ENCODE measurements around the gene ZNF436. TPM values are rescaled to one million over a fixed set of nuclear protein-coding genes. Genes with fewer than 3 reads are reported as not detected.
"Not testable (repeated sequence)": the region's sequence is repeated elsewhere in the genome, so short reads cannot be mapped to it uniquely, and the experiment has no call there.

ZNF436 gene
- polyA plus RNA-seq, 1 of the 3 experiments (the other 2 are of a cell fraction): 5.0 TPM

- WGBS (ENCODE audit: low lambda C conversion rate): 77% methylated on average over 2 of the region's 2 CpGs
- Histone ChIP-seq H4K20me1 (ENCODE audit: insufficient read depth) (peaks cover 54% of the 10 kb centered on the region), H2AFZ (ENCODE audit: low read depth) (no peak overlapping the region), H3K36me3 (replicated peaks in 1 of 2; ENCODE audit: control insufficient read depth in 1 of 2, insufficient read depth in 2 of 2, low read length in 1 of 2) (peaks cover 49 to 86% of the 10 kb centered on the region in 2 experiments), H3K9ac (no peak overlapping the region), H3K79me2 (ENCODE audit: insufficient read depth) (peaks cover 99% of the 10 kb centered on the region), H3K9me2 (no peaks in the 10 kb centered on the region), H3K4me2 (no peak overlapping the region), H3K9me3 (no peaks in the 10 kb centered on the region), H3K4me1 (ENCODE audit: control insufficient read depth in 1 of 2, insufficient read depth in 2 of 2, low read depth in 1 of 2, low read length in 1 of 2) (no peaks in the 10 kb centered on the region), H3K27ac (ENCODE audit: low read depth in 2 of 2, low read length in 1 of 2) (no peak overlapping the region), H3K27me3 (ENCODE audit: insufficient read depth) (no peaks in the 10 kb centered on the region), H3F3A (replicated peaks; ENCODE audit: insufficient read depth) (peaks cover 34% of the 10 kb centered on the region), H3K4me3 (ENCODE audit: low read depth in 2 of 2, low read length in 1 of 2) (no peak overlapping the region)
- ChIA-PET CTCF (no interaction called here), POLR2A (interaction anchor here (0.5 to 0.6 kb wide), 2 partner anchors 115 to 176 kb away, joined by 3 to 4 read pairs; no protein-coding TSS in a partner anchor)
- no peak for DNase-seq
- no peak for TF ChIP-seq ZBTB33 (IDR thresholded peaks at IDR 0.05; ENCODE audit: borderline replicate concordance, low read depth)
- TF ChIP-seq TCF12 (IDR thresholded peaks at IDR 0.05): no peak
- no peak for TF ChIP-seq MEF2A (IDR thresholded peaks at IDR 0.05; ENCODE audit: borderline replicate concordance, low read depth)
- no peak for TF ChIP-seq MAX (IDR thresholded peaks at IDR 0.05; ENCODE audit: low read depth)
- TF ChIP-seq RCOR1 (IDR thresholded peaks at IDR 0.05; ENCODE audit: low read length): no peak
- no peak for TF ChIP-seq USF1 (IDR thresholded peaks at IDR 0.05; ENCODE audit: borderline replicate concordance, low read depth)
- TF ChIP-seq USF2 (IDR thresholded peaks at IDR 0.05; ENCODE audit: borderline replicate concordance, low read depth, low read length): no peak
- TF ChIP-seq CTCF (IDR thresholded peaks at IDR 0.05): no peak
- TF ChIP-seq TEAD4 (IDR thresholded peaks at IDR 0.05; ENCODE audit: borderline replicate concordance, insufficient read depth): no peak
- no peak for TF ChIP-seq TAF1 (IDR thresholded peaks at IDR 0.05; ENCODE audit: borderline replicate concordance, low read depth, low read length)
These were observed 44.2 kb downstream of the ZNF436 start for GRCh38 chr1:23325393-23325792.

GRCh38 chr1:23322770-23323169 is 46.9 kb downstream of the ZNF436 start:
- Histone ChIP-seq H2AFZ (ENCODE audit: low read depth) (no peak overlapping the region), H3K4me3 (ENCODE audit: low read depth in 2 of 2, low read length in 1 of 2) (no peak overlapping the region), H3K9me3 (no peaks in the 10 kb centered on the region), H3F3A (replicated peaks; ENCODE audit: insufficient read depth) (peaks cover 29% of the 10 kb centered on the region), H3K4me2 (no peak overlapping the region), H3K27me3 (ENCODE audit: insufficient read depth) (no peaks in the 10 kb centered on the region), H3K27ac (ENCODE audit: low read depth in 2 of 2, low read length in 1 of 2) (no peak overlapping the region), H3K4me1 (ENCODE audit: control insufficient read depth in 1 of 2, insufficient read depth in 2 of 2, low read depth in 1 of 2, low read length in 1 of 2) (no peaks in the 10 kb centered on the region), H3K79me2 (ENCODE audit: insufficient read depth) (peaks cover 98% of the 10 kb centered on the region), H3K9ac (no peak overlapping the region), H3K36me3 (replicated peaks in 1 of 2; ENCODE audit: control insufficient read depth in 1 of 2, insufficient read depth in 2 of 2, low read length in 1 of 2) (peaks cover 64 to 86% of the 10 kb centered on the region in 2 experiments), H4K20me1 (ENCODE audit: insufficient read depth) (peaks cover 39% of the 10 kb centered on the region), H3K9me2 (no peaks in the 10 kb centered on the region)
- 71% methylated on average over 1 of the region's 1 CpG for WGBS (ENCODE audit: low lambda C conversion rate)
- POLR2A ChIA-PET: no interaction called here
- TF ChIP-seq TEAD4 (IDR thresholded peaks at IDR 0.05; ENCODE audit: borderline replicate concordance, insufficient read depth) (no peak), POLR2AphosphoS5 (IDR thresholded peaks at IDR 0.05; ENCODE audit: low read depth, low read length) (no peak), FOXM1 (IDR thresholded peaks at IDR 0.05; ENCODE audit: low read depth) (no peak), SIN3A (IDR thresholded peaks at IDR 0.05; ENCODE audit: borderline replicate concordance, low read depth, low read length) (no peak), TAF1 (IDR thresholded peaks at IDR 0.05; ENCODE audit: borderline replicate concordance, low read depth, low read length) (no peak), RCOR1 (IDR thresholded peaks at IDR 0.05; ENCODE audit: low read length) (no peak), YY1 (IDR thresholded peaks at IDR 0.05; ENCODE audit: low read depth) (no peak), EP300 (IDR thresholded peaks at IDR 0.05; ENCODE audit: borderline replicate concordance in 1 of 2, low read depth in 1 of 2, low read length in 1 of 2) (no peak), SMC3 (IDR thresholded peaks at IDR 0.05; ENCODE audit: low read depth, low read length) (no peak), MEF2A (IDR thresholded peaks at IDR 0.05; ENCODE audit: borderline replicate concordance, low read depth) (no peak)
- CTCF ChIA-PET: interaction anchor here (0.9 to 1.0 kb wide), 2 partner anchors 15 to 138 kb away, joined by 4 read pairs; no protein-coding TSS in a partner anchor
- DNase-seq: no peak

GRCh38 chr1:23310280-23310679 is 59.4 kb downstream of the ZNF436 start:
- H3K27ac ChIP-seq (ENCODE audit: low read depth in 2 of 2, low read length in 1 of 2); H3K4me3 ChIP-seq (ENCODE audit: low read depth in 2 of 2, low read length in 1 of 2); DNase-seq; POLR2A ChIA-PET; H3K4me1 ChIP-seq (ENCODE audit: control insufficient read depth in 1 of 2, insufficient read depth in 2 of 2, low read depth in 1 of 2, low read length in 1 of 2); H3K4me2 ChIP-seq; H2AFZ ChIP-seq (ENCODE audit: low read depth); H3K9ac ChIP-seq; H3K9me3 ChIP-seq; H3K9me2 ChIP-seq; H3K27me3 ChIP-seq (ENCODE audit: insufficient read depth): not testable (repeated sequence)
- H4K20me1 ChIP-seq (ENCODE audit: insufficient read depth): peaks cover 30% of the 10 kb centered on the region; the same call in 1 of the 2 replicates
- CTCF ChIA-PET: interaction anchor here (0.6 kb wide), 1 partner anchor 94 kb away, joined by 3 read pairs; no protein-coding TSS in a partner anchor
- WGBS (ENCODE audit: low lambda C conversion rate): 91% methylated on average over 7 of the region's 7 CpGs
- H3K36me3 ChIP-seq (replicated peaks in 1 of 2; ENCODE audit: control insufficient read depth in 1 of 2, insufficient read depth in 2 of 2, low read length in 1 of 2): peaks cover 95 to 98% of the 10 kb centered on the region in 2 experiments
- peaks cover 90% of the 10 kb centered on the region for H3K79me2 ChIP-seq (ENCODE audit: insufficient read depth)
- peaks cover 31% of the 10 kb centered on the region for H3F3A ChIP-seq (replicated peaks; ENCODE audit: insufficient read depth)

Data from SK-N-SH (cell line).